Endothelial cell of umbilical vein (primary cell): ENCODE data around the gene AAR2. TPM values are rescaled to one million over a fixed set of nuclear protein-coding genes. Genes with fewer than 3 reads are reported as not detected.

Experiments
- BruUV-seq: library from RNA; stranded (reverse); fragments of 400-500 nt; replicated peaks from 2 replicates; lab custom pipeline; 2021; lab: Mats Ljungman, UMichigan
- CTCF ChIA-PET: fragments of 300-600, 350-600 bp; sonication (Branson Sonifier 250); formaldehyde crosslinking; loops from one replicate; lab custom pipeline; 2021; ENCODE audit warnings: antibody characterized with exemption, inconsistent platforms; lab: Charles Lee
- POLR2A ChIA-PET: fragments of 300-600, 350-600 bp; sonication (Branson Sonifier 250); formaldehyde crosslinking; loops from one replicate; lab custom pipeline; 2021; ENCODE audit warnings: antibody characterized with exemption, inconsistent platforms; lab: Charles Lee
- DNase-seq: peaks from one replicate; pipeline ENCODE4 v3.0.0-alpha.2; 2011; ENCODE audit warnings: low read depth, low spot score
- FAIRE-seq: peaks from 2 replicates; lab custom pipeline; 2011; peaks lifted over from hg19 to GRCh38; lab: Jason Lieb, UNC
- H2AFZ ChIP-seq: 2 replicates; pipeline ENCODE4 v1.6.0; 2012; ENCODE audit warnings: low read depth, low read length, control low read depth, inconsistent platforms
- H3K27ac ChIP-seq: 2 replicates; pipeline ENCODE4 v1.5.1; 2011; ENCODE audit warnings: low read depth, mild to moderate bottlenecking, control low read depth, low read length, moderate library complexity; ENCODE audit not compliant: insufficient read depth
- H3K27me3 ChIP-seq, 2 experiments: 2 replicates each; pipeline versions ENCODE4 v1.6.0 to v1.6.1; 2011; ENCODE audit warnings: low read length in 2 of 2, mixed read lengths in 1 of 2; ENCODE audit not compliant: control insufficient read depth in 2 of 2, insufficient read depth in 2 of 2
- H3K36me3 ChIP-seq, 2 experiments: 2 replicates in 1 of 2; 3 replicates in 1 of 2; pipeline ENCODE4 v1.5.1; 2011; ENCODE audit warnings: low read length in 2 of 2, mild to moderate bottlenecking in 1 of 2, moderate library complexity in 1 of 2; ENCODE audit not compliant: control insufficient read depth in 2 of 2, insufficient read depth in 2 of 2; ENCODE audit errors: extremely low read depth in 1 of 2
- H3K4me1 ChIP-seq: 3 replicates; pipeline ENCODE4 v1.5.1; 2011; ENCODE audit warnings: mild to moderate bottlenecking, low read length; ENCODE audit not compliant: control insufficient read depth, insufficient read depth; ENCODE audit errors: extremely low read depth
- H3K4me2 ChIP-seq: 2 replicates; pipeline ENCODE4 v1.6.1; 2011; ENCODE audit warnings: low read length, control low read depth, mixed read lengths; ENCODE audit not compliant: insufficient read depth
- H3K4me3 ChIP-seq, 3 experiments: fragments of 200-600 bp in 1 of 3; sonication (generic), shearing (Covaris generic) in 1 of 3; replicated peaks in 1 of 3; 2 replicates each; pipeline ENCODE4 v1.5.1; 2011 to 2016; ENCODE audit warnings: control low read depth in 3 of 3, low read length in 3 of 3, mild to moderate bottlenecking in 2 of 3, inconsistent platforms in 1 of 3, low read depth in 1 of 3, moderate library complexity in 1 of 3; ENCODE audit not compliant: insufficient read depth in 1 of 3
- H3K79me2 ChIP-seq: 2 replicates; pipeline ENCODE4 v1.6.0; 2012; ENCODE audit warnings: low read length, inconsistent platforms; ENCODE audit not compliant: control insufficient read depth, insufficient read depth
- H3K9ac ChIP-seq: replicated peaks from 2 replicates; pipeline ENCODE3; 2011; ENCODE audit warnings: low read length, control low read depth; ENCODE audit not compliant: insufficient read depth; ENCODE audit errors: extremely low read depth
- H3K9me1 ChIP-seq: replicated peaks from 3 replicates; pipeline ENCODE4 v1.6.0; 2011; ENCODE audit warnings: mild to moderate bottlenecking, low read length; ENCODE audit not compliant: control insufficient read depth, insufficient read depth; ENCODE audit errors: extremely low read depth
- H3K9me3 ChIP-seq: replicated peaks from 2 replicates; pipeline ENCODE4 v1.5.1; 2012; ENCODE audit warnings: low read length, inconsistent platforms; ENCODE audit not compliant: control insufficient read depth, insufficient read depth
- H4K20me1 ChIP-seq: replicated peaks from 2 replicates; pipeline ENCODE3; 2011; ENCODE audit warnings: mild to moderate bottlenecking, low read length; ENCODE audit not compliant: control insufficient read depth, insufficient read depth; ENCODE audit errors: extremely low read depth
- CTCF ChIP-seq, 2 donors: IDR thresholded peaks; 1 replicate in 1 of 2; 2 replicates in 1 of 2; pipeline ENCODE4 v1.5.1; 2011; ENCODE audit warnings: low read length in 2 of 2, mild to moderate bottlenecking in 2 of 2, moderate library complexity in 2 of 2, control low read depth in 1 of 2, inconsistent platforms in 1 of 2, low read depth in 1 of 2; ENCODE audit not compliant: insufficient read depth in 1 of 2; ENCODE audit errors: extremely low read depth in 1 of 2
- EZH2 ChIP-seq: IDR thresholded peaks from 2 replicates; pipeline ENCODE4 v1.6.1; 2012; ENCODE audit warnings: borderline replicate concordance, low read depth, mild to moderate bottlenecking, moderate library complexity, low read length, inconsistent platforms; ENCODE audit not compliant: severe bottlenecking
- FOS ChIP-seq: IDR thresholded peaks from 2 replicates; pipeline ENCODE4 v1.6.1; 2011; ENCODE audit warnings: mild to moderate bottlenecking, low read length, moderate library complexity, borderline replicate concordance; ENCODE audit not compliant: insufficient read depth
- GATA2 ChIP-seq: IDR thresholded peaks from 2 replicates; pipeline ENCODE4 v1.7.0; 2011; ENCODE audit warnings: low read depth, mild to moderate bottlenecking, moderate library complexity, mixed read lengths, low read length; ENCODE audit not compliant: insufficient read length, insufficient read depth
- JUN ChIP-seq: IDR thresholded peaks from 2 replicates; pipeline ENCODE4 v1.6.1; 2011; ENCODE audit warnings: borderline replicate concordance, low read depth; ENCODE audit not compliant: insufficient read length, insufficient read depth
- MYC ChIP-seq: IDR thresholded peaks from one replicate; pipeline ENCODE4 v1.6.1; 2011; ENCODE audit warnings: mild to moderate bottlenecking, low read depth, low read length
- POLR2A ChIP-seq: IDR thresholded peaks from 2 replicates; pipeline ENCODE4 v1.6.1; 2012; ENCODE audit warnings: low read depth, mild to moderate bottlenecking, control low read depth, low read length
- POLR2AphosphoS5 ChIP-seq: IDR thresholded peaks from 2 replicates; pipeline ENCODE4 v1.6.1; 2012; ENCODE audit warnings: low read depth, mild to moderate bottlenecking, control low read depth, low read length, moderate library complexity; ENCODE audit not compliant: insufficient read depth
- dilution Hi-C: fragments of 300-500 bp; cut with MboI; formaldehyde crosslinking; loops from one replicate; pipeline ENCODE4 v1.15.0; 2019; ENCODE audit warnings: low sequenced_read_pairs; ENCODE audit not compliant: extremely low pct_ligation_motif_present
- intact Hi-C: fragments of 100-400 bp; cut with micrococcal nuclease; formaldehyde crosslinking; loops from one replicate; pipeline ENCODE4 v1.10.0; 2022
- polyA plus RNA-seq, 4 experiments: library from polyadenylated mRNA; depleted of rRNA in 3 of 4; stranded (reverse) in 3 of 4; unstranded in 1 of 4; fragments of >200 nt; gene quantifications; 2 replicates each; pipeline versions ENCODE4 v1.2.1 to v1.2.3, GENCODE V29; 2011 to 2012; ENCODE audit warnings: missing spikeins in 1 of 4
- total RNA-seq: library from RNA; stranded (reverse); gene quantifications from 2 replicates; pipeline ENCODE4 v1.2.3, GENCODE V29; 2021
- TF ChIP-seq, protein P1 (sequence below): IDR thresholded peaks from 2 replicates; pipeline ENCODE4 v1.6.1; 2011; ENCODE audit not compliant: insufficient read depth, insufficient read length

AAR2 gene
- total and polyA plus RNA-seq, 2 donors (not counting 3 experiments of a cell fraction or from before 2014, with no cell fraction given): 21.9 to 29.4 TPM

GRCh38 chr20:36303831-36304230, 67.6 kb downstream of the AAR2 start:
- H3K9me3 ChIP-seq: no peaks in the 10 kb centered on the region
- no TSS peak for BruUV-seq
- POLR2A ChIA-PET: no interaction called here
- no peaks in the 10 kb centered on the region for H4K20me1 ChIP-seq
- no peaks in the 10 kb centered on the region for H3K79me2 ChIP-seq
- H3K9ac ChIP-seq: no peak overlapping the region
- no peak overlapping the region for H2AFZ ChIP-seq
- H3K27ac ChIP-seq: no peak overlapping the region
- peaks cover 55 to 62% of the 10 kb centered on the region in 2 experiments for H3K27me3 ChIP-seq
- no peak for DNase-seq
- no peaks in the 10 kb centered on the region for H3K9me1 ChIP-seq
- CTCF ChIA-PET: interaction anchor here (1.1 kb wide), 1 partner anchor 33 kb away, joined by 4 read pairs; no protein-coding TSS in a partner anchor
- intact Hi-C loops: no loop called here
- no peaks in the 10 kb centered on the region for H3K36me3 ChIP-seq
- TF ChIP-seq MYC (no peak), GATA2 (no peak), POLR2AphosphoS5 (no peak), JUN (no peak), CTCF (IDR thresholded peaks at IDR 0.05; ENCODE audit: extremely low read depth in 1 of 2, insufficient read depth in 1 of 2, low read depth in 1 of 2, low read length in 2 of 2) (no peak), FOS (no peak), POLR2A (no peak), EZH2 (no peak)
- TF ChIP-seq, protein P1, sequence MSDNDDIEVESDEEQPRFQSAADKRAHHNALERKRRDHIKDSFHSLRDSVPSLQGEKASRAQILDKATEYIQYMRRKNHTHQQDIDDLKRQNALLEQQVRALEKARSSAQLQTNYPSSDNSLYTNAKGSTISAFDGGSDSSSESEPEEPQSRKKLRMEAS: no peak
- H3K4me3 ChIP-seq: no peak overlapping the region
- H3K4me1 ChIP-seq: peaks cover 5% of the 10 kb centered on the region
- dilution Hi-C loops: no loop called here
- no peak overlapping the region for H3K4me2 ChIP-seq
- no peak for FAIRE-seq
